ELR (cell line): ENCODE measurements around the gene ABCA4.

ENCODE experiments used
- DNase-seq: peaks from one replicate; pipeline ENCODE4 v3.0.0-alpha.2; 2015; ENCODE audit warnings: low read depth

Gene ABCA4

DNA sequence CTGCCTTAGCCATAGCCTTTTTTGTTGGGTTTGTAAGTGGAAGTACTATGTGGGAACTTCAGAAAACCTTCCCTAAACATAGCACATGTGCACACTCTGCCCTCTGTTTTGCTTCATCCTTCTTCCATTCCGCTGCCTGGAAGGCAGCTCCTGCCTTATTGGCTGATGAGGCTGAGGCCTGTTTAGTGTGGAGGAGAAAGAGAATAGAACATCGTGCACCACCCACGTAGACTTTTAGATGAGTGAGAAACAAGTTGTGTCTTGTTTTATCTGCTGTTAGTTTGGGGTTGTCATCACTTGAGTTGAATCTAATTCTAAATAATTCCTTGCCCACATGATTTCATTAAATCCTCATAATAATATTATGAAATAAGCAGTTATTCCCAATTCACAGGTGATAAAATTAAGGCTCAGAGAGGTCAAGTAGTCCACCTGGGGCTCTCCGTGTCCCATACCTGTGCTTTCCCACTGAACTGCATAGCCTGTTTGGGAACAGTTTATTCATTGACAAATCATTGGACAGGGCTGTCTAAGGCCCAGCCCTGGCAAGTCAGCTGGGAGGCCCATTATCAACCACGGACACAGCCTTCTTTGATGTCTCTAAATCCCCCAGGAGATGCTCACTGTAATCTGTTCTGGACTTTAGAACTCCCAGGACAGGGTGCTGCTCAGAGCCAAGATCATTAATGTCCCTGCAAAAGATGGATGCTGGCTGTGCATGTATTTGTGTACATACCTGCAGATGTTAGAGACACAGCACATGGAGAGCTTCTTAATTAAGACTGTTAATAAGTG is 93.0 kb downstream of the ABCA4 start:
- DNase-seq: no peak

GRCh38 chr1:94026619-94027380 is 94.1 kb downstream of the ABCA4 start:
- no peak for DNase-seq

- DNase-seq: peak; percentile 79
Measured at GRCh38 chr1:94025383-94026340, 95.3 kb downstream of the ABCA4 start.

DNA sequence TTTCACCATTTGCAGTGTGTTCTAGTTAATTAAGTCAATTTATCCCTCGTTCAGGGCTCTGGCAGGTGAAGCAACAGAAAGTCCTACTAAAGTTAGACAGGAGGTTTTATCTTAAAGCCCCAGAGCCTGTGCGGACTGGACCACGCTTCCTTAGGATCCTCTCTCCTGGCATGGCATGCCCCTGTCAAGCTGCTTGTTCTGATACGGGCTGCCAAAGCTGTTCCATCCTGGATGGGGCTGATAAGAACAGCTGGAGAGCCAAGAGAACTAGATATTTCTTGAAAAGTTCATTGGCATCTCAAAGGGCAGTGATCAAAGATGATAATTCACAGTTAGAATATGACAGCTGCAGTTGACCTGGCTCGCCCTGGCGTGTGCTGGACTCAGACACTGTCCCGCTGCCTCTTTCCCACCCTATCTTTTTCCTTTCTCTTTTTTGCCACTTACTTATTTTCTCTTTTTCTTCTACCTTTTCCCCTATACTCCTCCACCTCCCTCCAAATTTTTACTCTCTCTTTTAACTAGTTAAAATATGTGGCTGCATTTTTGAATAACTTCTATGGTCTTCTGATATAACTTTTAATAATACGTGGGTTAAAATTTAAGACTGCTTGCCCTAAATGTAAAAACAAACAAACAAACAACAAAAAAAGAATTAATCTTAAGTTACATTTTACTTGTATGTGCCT is 96.7 kb downstream of the ABCA4 start:
- no peak for DNase-seq

GRCh38 chr1:94022471-94023189 is 98.3 kb downstream of the ABCA4 start:
- no peak for DNase-seq

DNA sequence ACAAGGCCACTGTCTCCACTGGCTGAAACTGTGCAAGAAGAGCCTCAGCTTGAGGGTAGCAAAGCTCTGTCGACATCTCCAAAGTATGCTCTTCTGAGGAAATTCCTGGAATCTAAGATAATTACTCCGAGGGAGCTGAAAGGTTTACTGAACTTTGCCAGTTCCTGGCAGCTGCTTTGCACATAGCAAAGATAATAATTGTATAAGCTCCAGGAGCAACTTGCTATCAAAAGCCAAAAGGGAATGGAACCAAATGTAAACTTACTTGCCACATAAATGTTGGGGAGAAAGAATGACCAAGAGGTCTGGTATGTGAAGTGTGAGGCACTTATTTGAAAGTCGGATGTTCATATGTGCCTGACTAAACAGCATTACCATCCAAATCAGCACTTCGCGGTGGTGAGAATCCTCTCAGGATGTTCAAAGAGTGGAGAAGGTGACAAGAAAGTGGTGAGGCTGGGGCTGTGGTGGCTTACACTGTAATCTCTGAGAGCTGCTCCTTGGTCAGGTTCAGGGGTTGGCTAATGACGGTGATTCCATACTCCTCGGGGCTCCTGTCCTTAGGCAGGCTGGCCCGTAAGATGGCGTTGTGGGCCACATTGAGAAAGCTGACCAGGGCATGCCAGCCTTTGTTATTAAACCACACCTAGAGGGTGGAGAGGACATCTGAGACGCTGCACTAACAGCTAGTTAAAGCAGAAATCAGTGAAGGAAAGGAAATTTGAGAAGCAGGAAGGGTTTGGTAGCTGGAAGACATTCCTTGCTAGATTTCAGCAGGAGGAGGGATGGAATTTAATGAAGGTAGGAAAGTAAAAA is 100.0 kb downstream of the ABCA4 start:
- DNase-seq: peak; percentile 74

GRCh38 chr1:94019327-94019726 is 101.6 kb downstream of the ABCA4 start:
- no peak for DNase-seq

GRCh38 chr1:94017155-94017829 is 103.7 kb downstream of the ABCA4 start:
- DNase-seq: no peak

GRCh38 chr1:94015489-94015817 is 105.5 kb downstream of the ABCA4 start:
- no peak for DNase-seq

- DNase-seq: peak; percentile 21
Measured at GRCh38 chr1:94014635-94015488, 106.1 kb downstream of the ABCA4 start.

DNA sequence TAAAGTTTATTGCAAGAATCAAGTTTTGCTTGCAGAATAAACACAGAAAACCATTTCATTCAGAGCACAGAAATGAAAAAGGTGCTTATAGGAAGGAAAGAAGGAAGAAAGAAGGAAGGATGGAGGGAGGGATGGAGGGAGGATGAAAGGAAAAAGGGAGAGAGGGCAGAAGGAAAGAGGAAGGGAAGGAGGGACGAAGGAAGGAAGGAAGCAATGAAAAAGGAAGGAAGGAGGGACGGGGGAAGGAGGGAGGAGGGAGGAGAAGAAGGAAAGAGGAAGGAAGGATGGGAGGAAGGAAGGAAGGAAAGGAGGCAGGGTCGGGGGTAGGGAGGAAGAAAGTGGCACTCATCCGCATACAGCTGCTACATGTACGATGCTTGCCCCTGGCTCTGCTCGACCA is 106.9 kb downstream of the ABCA4 start:
- DNase-seq: no peak

DNA sequence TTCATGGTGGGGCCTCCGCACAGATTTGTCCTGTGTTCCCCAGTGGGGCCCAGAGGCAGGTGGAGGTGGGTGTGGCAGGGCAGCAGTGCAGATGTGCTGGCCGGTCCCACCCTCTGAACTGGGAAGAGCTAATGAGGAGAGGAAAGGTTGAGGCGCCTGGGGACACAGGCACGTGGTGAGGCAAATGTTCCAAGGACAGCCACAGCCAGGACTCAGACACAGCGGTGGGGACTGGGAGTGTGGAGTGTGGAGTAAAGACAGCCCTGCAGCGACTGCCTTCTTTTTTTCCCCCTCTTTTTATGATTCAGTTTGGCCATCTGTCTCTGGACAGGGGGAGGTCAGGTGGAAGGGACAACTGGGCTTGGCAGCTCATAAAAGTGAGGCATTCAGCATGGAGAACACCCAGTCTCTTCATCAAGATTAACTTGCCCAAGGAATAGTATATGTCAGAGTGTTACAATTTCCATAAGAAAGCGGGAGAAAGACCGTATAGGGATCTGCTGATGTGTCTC is 107.5 kb downstream of the ABCA4 start:
- no peak for DNase-seq

- DNase-seq: no peak
Measured at GRCh38 chr1:94012708-94013366, 108.1 kb downstream of the ABCA4 start.

GRCh38 chr1:94011709-94012595 is 109.0 kb downstream of the ABCA4 start:
- no peak for DNase-seq

- no peak for DNase-seq
Measured at GRCh38 chr1:94011129-94011528, 109.8 kb downstream of the ABCA4 start.

- DNase-seq: no peak
Measured at GRCh38 chr1:94009304-94009703, 111.6 kb downstream of the ABCA4 start.

DNA sequence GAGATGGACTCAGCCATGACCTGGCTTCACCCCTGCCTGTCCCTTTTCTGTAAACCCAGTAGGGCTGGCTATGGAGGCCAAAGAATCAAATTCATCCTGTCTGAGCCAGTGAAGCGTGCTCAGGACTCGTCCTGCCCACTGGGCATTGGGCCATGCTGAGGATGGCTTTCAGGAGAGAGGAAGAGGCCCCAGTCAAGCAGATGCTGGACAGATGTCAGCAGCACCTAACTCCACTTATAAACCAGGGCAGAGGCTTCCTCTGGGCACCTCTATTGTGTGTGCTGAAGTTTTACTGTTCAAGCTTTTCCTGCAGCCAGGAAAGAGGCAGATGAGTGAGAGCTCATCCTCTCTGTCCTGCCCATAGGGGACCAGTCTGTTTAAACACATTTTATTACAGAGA is 114.3 kb downstream of the ABCA4 start:
- DNase-seq: no peak
